GM18909 (cell line): ENCODE results near the gene FASN.
A peak's percentile ranks its signal among the peaks of the same experiment; 100 is the strongest.
"Not testable (repeated sequence)": the region's sequence is repeated elsewhere in the genome, so short reads cannot be mapped to it uniquely, and the experiment has no call there.

Source experiments
- ATAC-seq: cut with Tn5 transposase; IDR thresholded peaks from one replicate; pipeline ENCODE4 v1.9.1; 2021; ENCODE audit warnings: mild to moderate bottlenecking; ENCODE audit not compliant: unreplicated experiment, poor library complexity

FASN gene

DNA sequence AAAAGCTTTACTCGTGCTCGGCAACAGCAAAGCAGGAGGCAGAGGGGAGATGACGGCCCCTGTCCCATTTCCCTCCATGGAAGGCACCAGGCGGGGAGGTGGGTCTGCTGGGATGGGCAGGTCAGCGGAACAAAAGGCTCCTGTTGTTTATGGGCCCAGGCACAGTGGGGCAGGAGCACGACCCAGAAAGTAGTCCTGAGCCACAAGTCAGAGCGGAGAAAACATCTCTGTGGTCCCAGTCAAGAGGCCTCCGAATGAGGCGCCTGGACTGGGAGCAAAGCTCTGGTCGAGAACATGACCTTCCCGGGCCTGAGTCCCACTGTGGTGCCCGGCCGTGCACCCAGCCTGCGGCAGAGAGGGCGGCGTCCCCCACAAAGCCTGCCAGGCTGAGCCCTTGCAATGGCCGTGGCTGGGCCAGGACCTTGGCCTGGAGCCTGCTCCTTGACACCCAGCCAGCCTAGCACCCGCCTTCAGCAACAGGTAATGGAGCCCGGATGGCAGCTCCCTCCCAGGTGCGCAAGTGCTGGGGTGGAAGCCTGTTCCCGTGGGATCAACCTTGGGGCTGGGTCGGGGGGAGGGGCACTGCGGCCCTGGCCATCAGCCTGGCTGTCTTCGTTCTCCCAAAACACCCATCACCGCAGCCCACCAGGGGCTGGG is 50.0 kb downstream of the FASN start:
- no peak for ATAC-seq

- ATAC-seq: no peak
Measured at GRCh38 chr17:82047379-82047778, 50.7 kb downstream of the FASN start.

DNA sequence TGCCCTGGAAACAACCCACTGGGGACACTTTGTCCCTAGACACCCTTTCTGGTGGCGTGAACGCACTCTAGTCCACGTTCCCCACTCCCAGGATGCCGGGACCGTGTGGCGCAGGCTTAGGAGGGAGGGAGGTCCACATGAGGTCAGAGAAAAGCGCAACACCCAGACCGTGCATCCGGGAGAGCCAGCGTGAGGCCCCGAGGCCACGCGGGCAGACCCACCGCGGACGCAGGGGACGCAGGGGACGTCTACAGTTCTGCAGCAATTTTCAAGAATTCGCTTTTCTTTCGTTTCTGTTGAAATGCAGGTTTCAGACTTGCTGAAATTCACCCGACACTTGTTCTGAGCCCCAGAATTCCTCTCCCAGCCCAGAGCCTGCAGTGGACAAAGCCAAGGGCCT is 51.1 kb downstream of the FASN start:
- no peak for ATAC-seq

DNA sequence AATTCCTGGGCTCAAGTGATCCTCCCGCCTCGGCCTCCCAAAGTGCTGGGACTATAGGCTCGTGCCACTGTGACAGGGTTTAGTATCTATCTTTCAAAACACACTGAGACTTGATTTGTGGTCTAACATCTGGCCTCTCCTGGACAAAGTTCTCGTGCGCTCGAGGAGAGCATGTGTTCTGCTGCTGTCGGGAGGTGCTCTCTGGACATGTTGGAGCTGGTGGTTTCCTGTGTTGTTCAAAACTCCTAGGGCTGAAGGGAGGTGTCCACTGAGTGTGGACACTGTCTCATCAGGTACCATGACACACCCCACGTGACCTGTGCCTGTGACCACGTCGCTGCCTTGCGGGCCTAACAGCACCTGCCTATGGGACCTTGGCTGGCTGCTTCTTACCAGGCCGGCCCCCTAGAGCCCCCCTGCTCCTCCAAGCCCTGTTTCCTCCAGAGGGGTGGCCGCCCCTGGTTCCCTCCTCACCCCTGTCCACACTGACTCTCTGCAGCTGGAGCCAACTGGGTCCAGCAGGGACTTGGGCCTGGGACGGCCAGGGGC is 52.0 kb downstream of the FASN start:
- no peak for ATAC-seq

DNA sequence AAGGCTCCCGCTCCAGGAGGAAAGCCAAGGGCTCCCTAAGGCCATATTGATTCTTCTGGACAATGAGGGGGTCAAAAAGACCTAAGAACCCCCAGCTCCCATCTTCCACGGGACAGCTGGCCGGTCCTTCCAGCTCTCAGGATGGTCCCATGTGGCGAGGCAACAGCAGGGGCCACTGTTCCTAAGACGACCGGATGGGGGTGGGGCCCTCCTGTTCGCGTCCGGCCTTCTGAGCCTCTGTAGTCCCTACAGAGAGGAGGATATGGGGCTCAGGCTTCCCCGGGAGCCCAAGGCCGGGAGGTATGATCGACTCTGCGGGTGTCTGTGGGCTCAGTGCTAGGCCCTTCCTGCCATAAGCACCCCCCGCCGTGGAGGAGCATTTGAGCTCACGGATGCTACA is 54.5 kb downstream of the FASN start:
- no peak for ATAC-seq

GRCh38 chr17:82042649-82043048 is 55.4 kb downstream of the FASN start:
- no peak for ATAC-seq

DNA sequence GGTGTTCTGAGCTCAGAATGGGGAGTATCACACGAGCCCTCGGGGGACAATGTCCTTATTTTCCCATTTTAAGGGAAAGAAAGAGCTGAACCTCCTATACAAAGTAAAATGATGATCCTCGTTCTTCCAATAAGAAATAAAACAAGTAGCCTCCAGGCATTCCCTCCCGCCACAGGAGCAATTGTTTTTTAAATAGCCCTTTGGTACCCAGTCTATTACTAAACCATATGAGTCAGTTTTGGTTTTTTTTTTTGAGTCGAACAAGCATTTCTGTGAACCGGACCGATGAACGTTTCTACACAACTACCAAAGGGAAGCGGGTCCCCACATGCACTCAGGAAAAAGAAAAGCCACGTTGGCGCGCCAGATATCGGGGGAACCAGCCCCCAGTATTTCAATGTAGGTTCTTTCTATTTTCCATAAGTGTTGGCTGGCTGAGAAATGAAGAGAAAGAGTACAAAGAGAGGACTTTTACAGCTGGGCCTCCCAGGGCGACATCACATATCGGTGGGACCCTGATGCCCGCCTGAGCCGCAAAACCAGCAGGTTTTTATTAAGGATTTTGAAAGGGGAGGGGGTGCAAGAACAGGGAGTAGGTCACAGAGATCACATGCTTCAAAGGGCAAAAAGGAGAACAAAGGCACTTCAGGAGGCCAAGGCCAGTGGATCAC is 56.8 kb downstream of the FASN start:
- ATAC-seq: no peak

DNA sequence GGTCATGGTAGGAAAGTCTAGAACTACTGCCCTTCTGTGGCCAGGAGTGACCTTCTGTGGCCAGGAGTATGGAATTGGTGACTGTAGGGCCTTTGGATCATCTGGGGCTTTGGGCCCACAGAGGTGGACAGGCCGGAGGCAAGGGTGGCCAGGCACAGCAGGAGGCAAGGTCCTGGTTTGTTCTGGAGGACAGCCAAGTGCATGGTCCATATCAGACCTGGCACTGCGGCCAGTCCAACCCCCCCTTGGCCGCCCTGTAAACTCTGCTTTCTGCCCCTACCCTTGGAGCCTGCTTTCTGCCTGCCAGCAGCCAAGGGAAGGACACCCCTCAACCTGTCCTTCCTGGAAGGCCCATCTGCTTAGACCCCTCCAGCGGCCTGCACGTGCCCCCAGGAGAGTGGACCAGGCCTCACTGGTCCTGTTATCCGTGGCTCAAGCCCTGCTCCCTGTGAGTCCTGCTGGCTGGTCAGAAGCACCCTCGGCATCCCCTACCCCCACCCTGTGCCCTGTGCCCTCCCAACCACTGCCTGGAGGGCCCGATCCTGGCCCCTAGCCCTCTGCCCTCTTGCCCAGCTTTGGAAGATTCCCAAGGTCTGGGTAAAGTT is 58.2 kb downstream of the FASN start:
- no peak for ATAC-seq

DNA sequence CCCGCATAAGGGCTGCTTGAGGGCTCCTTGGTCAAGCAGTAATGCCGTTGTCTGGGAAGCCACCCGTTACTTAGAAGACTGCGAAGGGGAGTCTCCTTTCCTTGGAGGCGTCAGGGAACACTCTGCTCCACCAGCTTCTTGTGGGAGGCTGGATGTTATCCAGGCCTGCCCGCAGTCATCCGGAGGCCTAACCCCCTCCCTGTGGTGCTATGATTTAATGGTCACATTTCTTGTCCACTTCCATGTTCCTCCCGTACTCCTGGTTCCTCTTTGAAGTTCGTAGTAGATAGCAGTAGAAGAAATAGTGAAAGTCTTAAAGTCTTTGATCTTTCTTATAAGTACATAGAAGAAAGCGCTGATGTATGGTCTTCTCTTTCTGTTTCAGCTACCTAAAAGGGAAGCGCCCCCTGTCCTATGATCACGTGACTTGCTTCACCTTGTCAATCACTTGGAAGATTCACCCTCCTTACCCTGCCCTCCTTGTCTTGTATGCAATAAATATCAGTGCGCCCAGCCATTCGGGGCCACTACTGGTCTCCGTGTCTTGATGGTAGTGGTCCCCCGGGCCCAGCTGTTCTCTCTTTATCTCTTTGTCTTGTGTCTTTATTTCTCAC is 59.1 kb downstream of the FASN start:
- ATAC-seq: not testable (repeated sequence)

GRCh38 chr17:82037889-82038195 is 60.2 kb downstream of the FASN start:
- ATAC-seq: no peak

- peak; percentile 88 for ATAC-seq
Measured at GRCh38 chr17:82037092-82037888, 60.7 kb downstream of the FASN start, which contains the start of gene DCXR. DCXR (minus strand) TSS chr17:82037697; CDS start chr17:82037682, 15 bp downstream.

GRCh38 chr17:82036634-82037091 is 61.4 kb downstream of the FASN start:
- ATAC-seq: peak; percentile 0

DNA sequence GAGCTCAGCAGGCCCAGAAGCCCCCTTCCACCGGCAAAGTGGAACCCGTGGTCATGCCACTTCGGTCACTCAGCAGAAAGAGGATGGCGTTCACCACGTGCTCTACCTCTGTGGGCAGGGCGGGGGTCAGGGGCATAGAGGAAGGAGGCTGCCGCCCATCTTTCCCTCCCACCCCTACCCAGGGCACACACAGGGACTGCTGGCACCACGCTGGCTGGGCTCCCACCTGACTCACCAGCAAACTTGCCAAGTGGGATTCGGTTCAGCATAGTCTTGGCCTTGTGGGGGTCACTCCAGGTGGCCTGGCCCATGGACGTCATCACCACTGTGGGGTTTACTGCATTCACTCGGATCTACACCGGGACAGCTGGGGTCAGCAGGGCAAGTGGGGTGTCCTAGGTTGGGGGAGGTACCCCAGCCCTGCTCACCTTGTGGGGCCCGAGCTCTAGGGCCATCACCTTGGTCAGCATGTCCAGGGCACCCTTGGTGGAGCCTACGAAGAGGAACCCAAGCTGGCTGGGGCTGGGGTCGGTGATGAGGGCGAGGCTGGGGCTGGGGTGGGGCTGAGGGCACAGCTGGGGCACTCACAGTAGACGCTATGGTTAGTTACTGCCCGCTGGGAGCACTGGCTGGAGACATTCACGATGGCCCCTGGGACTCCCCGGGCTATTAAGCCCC is 61.9 kb downstream of the FASN start:
- ATAC-seq: no peak

DNA sequence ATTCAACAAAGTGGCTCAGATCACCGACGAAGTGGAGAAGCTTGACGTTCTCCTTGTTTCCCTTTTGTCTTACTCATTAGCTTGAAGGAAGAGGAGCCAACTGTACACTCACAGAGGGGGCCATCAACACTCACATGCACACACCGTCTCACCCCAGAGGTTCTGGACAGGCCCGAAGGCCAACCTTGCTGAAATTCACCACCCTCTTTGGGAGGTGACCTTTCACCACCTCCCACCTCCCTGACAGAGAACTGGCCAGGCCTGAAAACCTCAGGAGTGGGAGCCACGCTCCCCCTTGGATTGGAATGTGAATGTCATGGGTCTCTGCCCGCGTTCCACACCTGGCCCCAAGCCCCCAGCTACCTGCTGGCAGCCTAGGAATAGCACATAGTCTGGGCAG is 62.5 kb downstream of the FASN start:
- no peak for ATAC-seq

GRCh38 chr17:82034371-82035011 is 63.5 kb downstream of the FASN start:
- no peak for ATAC-seq

DNA sequence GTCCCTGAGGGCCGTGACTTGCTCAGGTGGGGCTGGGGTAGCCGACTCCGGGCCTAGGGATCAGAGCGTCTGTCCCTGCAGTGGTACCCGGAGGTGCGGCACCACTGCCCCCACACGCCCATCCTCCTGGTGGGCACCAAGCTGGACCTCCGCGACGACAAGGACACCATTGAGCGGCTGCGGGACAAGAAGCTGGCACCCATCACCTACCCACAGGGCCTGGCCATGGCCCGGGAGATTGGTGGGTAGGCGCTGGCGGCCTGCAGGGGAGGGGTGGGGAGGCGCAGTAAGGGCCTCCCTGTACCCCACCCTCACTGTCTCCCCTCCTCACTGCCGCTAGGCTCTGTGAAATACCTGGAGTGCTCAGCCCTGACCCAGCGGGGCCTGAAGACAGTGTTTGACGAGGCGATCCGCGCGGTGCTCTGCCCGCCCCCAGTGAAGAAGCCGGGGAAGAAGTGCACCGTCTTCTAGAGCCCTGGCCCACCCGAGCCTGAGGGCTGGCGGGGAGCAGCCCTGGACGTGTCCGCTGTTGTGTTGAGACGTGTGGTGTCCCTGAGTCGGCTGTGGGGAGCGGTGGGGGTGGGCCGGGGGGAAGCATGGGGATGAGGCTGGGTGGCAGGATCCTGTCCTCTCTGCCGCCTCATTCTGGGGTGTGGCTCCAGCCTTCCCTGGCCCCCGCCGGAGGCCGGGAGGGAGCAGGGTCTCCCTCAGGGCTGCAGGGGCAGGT is 64.5 kb downstream of the FASN start:
- ATAC-seq: no peak

- ATAC-seq: no peak
Measured at GRCh38 chr17:82031885-82032627, 66.0 kb downstream of the FASN start.

DNA sequence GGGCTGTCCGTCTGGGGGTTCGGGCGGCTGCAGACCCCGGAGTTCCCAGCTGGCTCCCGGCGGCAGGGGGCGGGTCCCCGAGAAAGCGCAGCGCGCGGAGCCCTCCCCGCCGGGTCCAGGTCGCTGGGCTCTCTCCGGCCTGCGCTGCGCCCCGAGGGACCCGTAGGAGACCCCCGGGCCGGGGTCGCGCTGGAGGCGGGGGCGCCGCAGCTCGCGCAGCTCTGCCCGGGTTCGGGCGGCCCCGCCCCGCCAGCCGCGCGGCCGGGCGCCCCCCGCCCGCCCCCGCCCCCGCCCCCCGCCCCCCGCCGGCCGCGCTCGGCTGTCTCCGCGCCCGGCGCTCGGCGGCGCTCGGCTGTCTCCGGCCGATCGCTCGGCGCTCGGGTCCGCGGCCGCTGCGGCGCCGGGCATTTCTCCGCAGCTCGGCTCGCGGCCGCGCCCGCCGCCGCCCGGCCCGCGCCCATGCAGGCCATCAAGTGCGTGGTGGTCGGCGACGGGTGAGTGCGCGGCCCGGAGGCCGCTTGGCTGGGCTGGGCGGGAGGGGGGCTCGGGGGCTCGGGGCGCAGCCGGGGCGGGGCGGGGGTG is 66.6 kb downstream of the FASN start, which contains the start of gene RAC3:
RAC3 (plus strand) TSS at position 376 of the 582 bp plus-strand sequence; CDS start at position 460, 84 bp downstream.
- ATAC-seq: no peak
